ENCODE data around the gene SCAPER.

Gene SCAPER

GRCh38 chr15:76337696-76338485, 567.2 kb downstream of the SCAPER start:
- no peak for DNase-seq (ENCODE audit: low read depth in 2 of 2)

- DNase-seq (ENCODE audit: low read depth in 2 of 2), result no peak
These were observed 568.0 kb downstream of the SCAPER start for GRCh38 chr15:76337059-76337695.

- DNase-seq (ENCODE audit: low read depth in 2 of 2), result peak in 1 of 2 donors; percentile 38
These were observed 568.7 kb downstream of the SCAPER start, which contains the start of gene ISL2 for GRCh38 chr15:76336254-76337058. TSS of gene ISL2 (plus strand) at chr15:76336773. CDS start at chr15:76336884, 111 bp downstream.

DNA sequence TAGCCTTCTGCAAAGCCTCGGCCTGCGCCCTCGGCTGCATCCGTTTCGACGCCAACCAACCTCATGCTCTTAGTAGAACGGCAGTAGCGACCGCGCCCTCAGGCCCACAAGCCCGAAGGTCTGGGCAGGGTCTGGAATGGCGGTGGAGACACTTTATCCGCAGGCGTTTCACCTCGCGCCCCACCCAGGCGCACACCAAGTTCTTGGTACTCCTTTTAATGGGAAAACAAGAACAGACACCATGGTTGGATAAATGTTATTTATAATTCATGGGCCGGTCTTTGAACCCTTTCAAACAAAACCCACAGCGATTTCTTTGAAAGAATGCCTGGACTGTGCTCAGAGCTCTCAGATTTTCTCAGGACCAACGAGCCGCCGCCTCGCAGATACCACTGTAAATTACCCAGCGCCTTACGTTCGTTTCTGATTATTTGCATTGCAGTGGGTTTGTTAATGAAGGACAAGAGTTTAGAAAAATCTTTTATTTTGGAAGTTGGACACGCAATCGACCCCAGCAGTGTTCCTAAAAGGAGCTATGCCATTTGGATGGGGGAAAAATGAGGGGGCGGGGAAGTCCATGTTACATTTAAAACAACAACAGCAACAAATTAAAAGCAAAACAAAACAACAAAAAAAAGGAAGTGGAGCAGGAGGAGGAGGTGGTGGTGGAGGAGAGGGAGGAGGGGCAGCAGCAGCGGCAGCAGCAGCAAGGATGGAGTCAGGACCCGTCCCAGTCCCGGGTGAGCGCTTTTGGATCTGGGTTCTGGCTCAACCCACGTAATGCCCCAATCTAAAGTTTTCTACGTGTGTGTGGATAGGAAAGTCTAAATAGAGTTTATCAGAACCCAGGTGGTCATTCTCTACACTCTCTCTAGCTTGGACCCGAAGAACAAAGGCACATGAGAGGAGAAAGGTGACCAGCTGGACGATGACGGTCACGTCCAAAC, 569.6 kb downstream of the SCAPER start:
- DNase-seq (ENCODE audit: low read depth in 2 of 2), result no peak

DNA sequence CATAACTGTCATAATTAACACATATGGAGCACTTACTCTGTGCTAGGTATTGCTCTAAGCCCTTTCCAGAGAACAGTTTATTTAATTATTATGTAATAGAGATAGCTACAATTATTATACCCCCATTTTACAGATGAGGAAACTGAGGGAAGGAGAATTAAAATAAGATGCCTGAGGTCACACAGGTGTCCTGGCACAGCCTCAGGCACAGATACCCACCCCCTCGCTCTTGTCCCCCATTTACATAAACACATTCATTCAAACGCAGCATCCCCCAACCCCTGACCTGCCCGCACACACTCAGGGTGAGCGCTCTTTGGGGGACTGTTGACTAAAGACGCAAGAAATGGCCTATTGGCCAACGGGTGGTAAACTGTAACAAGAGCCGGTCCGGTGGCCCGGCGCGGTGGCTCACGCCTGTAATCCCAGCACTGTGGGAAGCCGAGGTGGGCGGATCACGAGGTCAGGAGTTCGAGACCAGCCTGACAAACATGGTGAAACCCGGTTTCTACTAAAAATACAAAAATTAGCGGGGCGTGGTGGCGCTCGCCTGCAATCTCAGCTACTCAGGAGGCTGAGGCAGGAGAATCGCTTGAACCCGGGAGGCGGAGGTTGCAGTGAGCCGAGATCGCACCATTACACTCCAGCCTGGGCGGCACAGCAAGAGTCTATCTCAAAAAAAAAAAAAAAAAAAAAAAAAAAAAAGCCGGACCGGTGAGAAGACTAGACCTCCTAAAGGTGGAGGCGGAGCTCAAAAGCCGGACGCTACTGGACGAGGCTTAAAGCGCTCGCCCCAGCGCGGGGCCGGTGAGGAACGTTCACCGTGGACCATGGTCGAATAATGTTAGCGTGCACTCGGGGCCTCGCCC, 570.5 kb downstream of the SCAPER start:
- no peak for DNase-seq (ENCODE audit: low read depth in 2 of 2)

DNA sequence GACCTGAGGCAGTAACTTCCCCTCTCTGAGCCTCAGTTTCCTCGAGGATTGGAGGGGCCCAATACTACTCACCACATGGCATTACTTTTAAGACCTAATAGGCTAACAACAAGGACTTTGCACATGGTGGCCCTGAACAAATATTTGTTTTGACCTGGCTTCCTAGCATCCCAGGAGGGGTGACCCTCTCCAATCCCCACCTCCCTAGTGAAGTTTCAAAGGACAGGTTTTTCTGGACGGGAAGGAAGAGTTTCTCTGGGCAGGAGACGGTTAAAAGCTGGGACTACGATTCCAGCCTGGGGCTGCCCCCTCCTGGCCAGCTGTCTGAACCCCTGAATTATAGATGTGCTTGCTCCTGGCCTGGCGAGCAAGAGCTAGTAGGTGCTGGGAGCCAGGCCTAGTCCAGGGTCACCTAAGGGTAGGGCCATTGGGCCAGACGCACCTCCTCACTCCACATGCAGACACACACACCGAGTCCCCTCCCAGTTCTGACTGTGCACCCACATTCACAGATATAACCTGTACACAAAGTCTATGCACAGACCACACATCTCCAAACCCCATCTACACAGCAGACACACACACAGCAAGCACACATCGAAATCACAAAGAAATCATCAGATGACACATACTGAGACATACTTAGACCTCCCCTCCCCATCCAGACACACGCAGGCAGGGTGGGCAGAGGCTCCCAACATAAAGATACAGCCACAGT, 571.3 kb downstream of the SCAPER start:
- DNase-seq (ENCODE audit: low read depth in 2 of 2), result no peak

DNA sequence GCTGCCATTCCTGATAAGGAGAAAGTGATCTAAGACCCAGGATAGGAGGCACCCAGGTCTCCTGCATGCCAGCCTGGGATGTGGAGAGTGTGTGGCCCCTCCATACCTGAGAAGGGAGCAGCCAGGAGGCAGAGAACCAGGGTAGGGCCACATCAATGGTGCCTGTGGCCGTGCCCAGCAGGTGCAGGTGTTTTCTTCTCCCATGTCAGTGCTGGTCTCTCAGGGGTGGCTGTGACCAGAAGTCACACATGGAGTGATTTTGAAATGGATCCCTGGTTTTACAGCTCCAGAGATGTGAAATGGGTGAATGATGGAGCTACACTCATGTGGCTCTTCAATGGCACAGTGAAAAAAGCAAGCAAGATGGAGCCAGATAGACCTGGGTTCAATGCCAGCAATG, 571.8 kb downstream of the SCAPER start:
- no peak for DNase-seq (ENCODE audit: low read depth in 2 of 2)

DNA sequence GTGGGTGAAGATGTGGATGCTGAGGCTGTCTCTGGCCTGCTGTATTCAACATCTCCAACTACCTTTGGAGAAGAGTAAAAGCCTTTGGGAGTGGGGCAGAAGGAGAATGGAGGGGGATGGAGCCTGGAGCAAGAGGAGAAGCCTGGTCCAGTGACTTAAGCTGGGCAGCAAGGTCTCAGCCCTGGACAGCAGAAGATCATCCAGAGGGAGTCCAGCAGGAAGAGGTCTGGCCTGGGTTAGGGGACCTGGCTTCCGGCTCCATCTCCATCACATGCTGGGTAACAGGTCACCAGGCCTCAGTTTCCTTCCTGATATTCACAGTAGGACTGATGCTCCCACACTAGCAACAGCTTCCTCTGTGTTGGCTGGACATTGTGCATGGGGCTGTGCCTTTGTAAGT, 572.3 kb downstream of the SCAPER start:
- no peak for DNase-seq (ENCODE audit: low read depth in 2 of 2)

GRCh38 chr15:76330080-76330680, 575.0 kb downstream of the SCAPER start:
- DNase-seq (ENCODE audit: low read depth in 2 of 2), result no peak

- no peak for DNase-seq (ENCODE audit: low read depth in 2 of 2)
These were observed 576.2 kb downstream of the SCAPER start for GRCh38 chr15:76328958-76329357.

GRCh38 chr15:76328106-76328696, 576.9 kb downstream of the SCAPER start:
- DNase-seq (ENCODE audit: low read depth in 2 of 2), result no peak

- no peak for DNase-seq (ENCODE audit: low read depth in 2 of 2)
These were observed 577.7 kb downstream of the SCAPER start for GRCh38 chr15:76327191-76328105.

DNA sequence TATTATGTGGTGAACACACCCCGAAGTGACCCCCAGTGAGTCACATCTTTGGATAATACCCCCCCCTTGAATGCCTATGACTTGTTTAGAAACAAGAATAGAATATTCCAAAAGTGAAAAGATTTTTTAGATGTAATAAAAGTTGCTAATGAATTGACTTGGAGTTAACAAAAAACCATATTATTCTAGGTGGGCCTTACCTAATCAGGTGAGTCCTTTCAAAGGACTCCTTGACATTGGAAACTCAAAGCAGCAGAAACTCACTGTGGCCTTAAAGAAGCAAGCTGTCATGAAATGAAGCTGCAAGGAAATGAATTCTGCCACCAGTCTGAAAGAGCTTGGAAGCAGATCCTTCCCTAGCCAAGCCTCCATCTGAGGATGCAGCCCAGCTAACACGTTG, 579.4 kb downstream of the SCAPER start:
- no peak for DNase-seq (ENCODE audit: low read depth in 2 of 2)

DNA sequence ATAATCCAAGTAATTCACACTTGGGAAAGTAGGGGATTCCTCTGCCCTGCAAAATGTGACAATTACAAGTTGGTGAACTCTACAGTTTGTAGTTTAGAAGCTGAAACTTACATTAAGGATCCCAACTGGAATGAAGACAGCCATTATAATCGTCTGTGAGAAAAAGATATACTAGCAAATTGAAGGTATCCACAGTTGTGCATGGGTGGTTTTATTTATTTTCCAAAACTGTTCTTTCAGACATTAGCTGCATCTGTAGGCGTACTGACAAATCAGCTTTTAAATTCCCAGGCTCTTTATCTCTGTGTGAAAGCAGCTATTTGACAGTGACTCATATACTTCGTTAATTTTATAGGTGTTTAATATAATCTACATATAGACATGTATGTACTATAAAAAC, 581.1 kb downstream of the SCAPER start:
- no peak for DNase-seq (ENCODE audit: low read depth in 2 of 2)

- DNase-seq (ENCODE audit: low read depth in 2 of 2), result no peak
These were observed 583.5 kb downstream of the SCAPER start for GRCh38 chr15:76321602-76322001.

DNA sequence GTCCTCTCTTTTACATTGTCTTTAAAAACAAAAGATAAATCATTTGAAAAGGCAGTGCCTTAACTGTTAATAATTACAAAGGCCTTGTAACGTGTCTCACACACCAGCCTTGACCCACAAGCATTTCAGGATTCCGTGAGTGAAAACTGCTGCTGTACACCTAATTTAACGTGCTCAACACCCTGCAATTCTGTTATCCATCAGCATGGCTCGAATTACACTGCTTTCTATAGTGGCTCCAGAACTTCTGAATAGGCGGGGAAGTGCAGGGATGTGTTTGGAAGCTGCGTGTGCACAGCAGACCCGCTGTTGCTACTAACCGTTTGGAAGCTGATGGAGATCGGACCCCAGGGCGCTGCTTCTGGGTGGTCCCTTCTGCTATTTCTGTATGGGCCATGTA, 584.0 kb downstream of the SCAPER start:
- no peak for DNase-seq (ENCODE audit: low read depth in 2 of 2)

- DNase-seq (ENCODE audit: low read depth in 2 of 2), result no peak
These were observed 585.1 kb downstream of the SCAPER start for GRCh38 chr15:76320012-76320411.

DNA sequence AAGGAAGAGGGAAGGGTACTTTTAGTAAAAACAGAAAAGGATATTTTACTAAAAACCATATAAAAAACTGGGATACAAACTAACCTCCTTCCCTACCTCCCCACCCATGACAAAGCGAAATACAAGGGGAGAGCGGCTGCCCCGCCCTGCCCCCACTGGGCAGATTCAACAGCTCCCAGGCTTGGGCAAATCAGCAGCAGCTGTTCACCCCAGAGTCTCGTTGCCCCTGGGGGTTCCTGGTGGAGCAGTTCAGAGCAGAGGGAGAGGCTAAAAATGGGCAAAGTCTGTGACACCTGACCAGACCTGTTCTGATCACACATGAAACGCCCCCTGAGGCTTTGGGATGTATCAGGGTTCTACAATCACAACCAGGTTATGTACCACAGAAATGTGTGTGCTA, 591.4 kb downstream of the SCAPER start:
- no peak for DNase-seq (ENCODE audit: low read depth in 2 of 2)

Data from stimulated activated CD8-positive, alpha-beta memory T cell treated with anti-CD3 and anti-CD28 coated beads, Interleukin-15, amount 100 ng/mL, for 4 hours (primary cell).